SHP77 (cell line): Measurements from ENCODE around the gene KIF22.

ENCODE experiments used
- DNase-seq, 2 experiments: peaks; one replicate each; lab custom pipeline; 2025; lab: John Stamatoyannopoulos, UW

The KIF22 gene

GRCh38 chr16:29804020-29804419 is 13.5 kb downstream of the KIF22 start:
- no peak for DNase-seq

- DNase-seq: peak; percentile 32 to 64
These were observed 14.1 kb downstream of the KIF22 start for GRCh38 chr16:29804455-29805231.

- DNase-seq: peak; percentile 99
These were observed 14.9 kb downstream of the KIF22 start for GRCh38 chr16:29805232-29806098.

GRCh38 chr16:29806099-29806579 is 15.6 kb downstream of the KIF22 start, which contains the start of gene MAZ:
MAZ (plus strand) TSS chr16:29806529; CDS start chr16:29806702, 173 bp downstream.
- DNase-seq: peak; percentile 85 to 95

GRCh38 chr16:29806641-29807425 is 16.3 kb downstream of the KIF22 start:
- peak; percentile 12 to 51 for DNase-seq

GRCh38 chr16:29807426-29808218 is 17.1 kb downstream of the KIF22 start:
- peak; percentile 87 to 88 for DNase-seq

GRCh38 chr16:29808219-29808900 is 17.8 kb downstream of the KIF22 start:
- DNase-seq: no peak

GRCh38 chr16:29809031-29809747 is 18.6 kb downstream of the KIF22 start:
- DNase-seq: no peak

GRCh38 chr16:29809850-29810698 is 19.5 kb downstream of the KIF22 start:
- DNase-seq: no peak

- no peak for DNase-seq
These were observed 20.2 kb downstream of the KIF22 start for GRCh38 chr16:29810699-29811169.

GRCh38 chr16:29811170-29811895 is 20.8 kb downstream of the KIF22 start:
- DNase-seq: peak; percentile 89 to 96

- peak; percentile 24 to 31 for DNase-seq
These were observed 21.5 kb downstream of the KIF22 start, which contains the start of gene PRRT2 for GRCh38 chr16:29811896-29812665. PRRT2 (plus strand) TSS chr16:29812193; CDS start chr16:29813055, 862 bp downstream.

- no peak for DNase-seq
These were observed 22.4 kb downstream of the KIF22 start for GRCh38 chr16:29812754-29813643.

GRCh38 chr16:29813644-29814562 is 23.4 kb downstream of the KIF22 start:
- DNase-seq: no peak

GRCh38 chr16:29814592-29814991 is 24.0 kb downstream of the KIF22 start:
- no peak for DNase-seq
